NOMO-1 treated with DMSO at 0.1 percent for 48 hours (cell line): ENCODE results near the gene CFC1.
"Not testable (repeated sequence)": the region's sequence is repeated elsewhere in the genome, so short reads cannot be mapped to it uniquely, and the experiment has no call there.

Source experiments
- DNase-seq: peaks from one replicate; lab custom pipeline; 2025; ENCODE audit not compliant: unreplicated experiment; lab: John Stamatoyannopoulos, UW

The CFC1 gene

DNA sequence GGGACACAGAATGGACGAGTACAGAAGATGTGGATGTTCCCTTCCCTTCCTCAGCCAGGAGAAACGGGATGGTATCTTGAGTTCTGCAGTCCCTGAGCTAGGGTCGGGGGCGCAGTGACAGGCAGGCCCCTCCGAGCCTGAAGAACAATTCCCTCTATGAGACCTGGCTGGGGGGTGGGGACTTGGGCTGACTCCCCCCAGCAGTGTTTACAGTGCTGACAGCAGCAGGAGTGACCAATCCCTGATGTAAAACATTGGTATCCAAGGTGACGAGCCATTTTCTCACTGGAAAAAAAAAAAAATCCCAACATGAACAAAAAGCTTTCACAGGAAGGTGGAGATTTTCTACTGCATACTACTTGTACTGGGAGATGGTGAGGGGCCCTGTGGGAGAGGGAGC, at the start of gene CFC1:
Gene CFC1, minus strand, starts transcription at position 183 of the 400 bp plus-strand sequence. CDS start 288 bp downstream, outside the sequence.
- not testable (repeated sequence) for DNase-seq

- DNase-seq: not testable (repeated sequence)
Measured at GRCh38 chr2:130641688-130642087, 42.3 kb upstream of the CFC1 start.

GRCh38 chr2:130638973-130639372, 39.6 kb upstream of the CFC1 start:
- DNase-seq: not testable (repeated sequence)

GRCh38 chr2:130628784-130629475, 29.6 kb upstream of the CFC1 start:
- DNase-seq: not testable (repeated sequence)

GRCh38 chr2:130611140-130611539, 11.8 kb upstream of the CFC1 start, which contains the start of gene POTEJ:
Gene POTEJ (plus strand): TSS chr2:130611440. CDS start chr2:130611533, 93 bp downstream.
- DNase-seq: not testable (repeated sequence)

DNA sequence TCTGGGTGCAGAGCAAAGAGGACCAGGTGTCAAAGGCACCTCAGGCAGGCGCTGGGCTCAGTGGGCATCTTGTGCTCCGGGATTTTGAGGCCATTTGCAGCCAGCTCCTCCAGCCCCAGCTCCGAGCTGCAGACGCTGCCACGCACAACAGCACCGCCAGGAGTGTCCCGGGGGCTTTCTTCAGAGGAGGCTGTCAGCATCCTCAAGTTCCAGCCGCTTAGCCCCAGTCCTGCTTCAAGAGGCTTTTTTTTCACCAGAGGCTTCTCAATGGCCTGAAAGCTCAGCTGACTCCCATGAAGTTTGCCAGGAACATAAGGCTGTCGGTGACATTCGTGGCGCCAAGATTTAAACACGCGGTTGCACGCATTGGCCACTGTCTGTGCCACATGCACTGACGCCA, 11.1 kb upstream of the CFC1 start:
- DNase-seq: not testable (repeated sequence)

DNA sequence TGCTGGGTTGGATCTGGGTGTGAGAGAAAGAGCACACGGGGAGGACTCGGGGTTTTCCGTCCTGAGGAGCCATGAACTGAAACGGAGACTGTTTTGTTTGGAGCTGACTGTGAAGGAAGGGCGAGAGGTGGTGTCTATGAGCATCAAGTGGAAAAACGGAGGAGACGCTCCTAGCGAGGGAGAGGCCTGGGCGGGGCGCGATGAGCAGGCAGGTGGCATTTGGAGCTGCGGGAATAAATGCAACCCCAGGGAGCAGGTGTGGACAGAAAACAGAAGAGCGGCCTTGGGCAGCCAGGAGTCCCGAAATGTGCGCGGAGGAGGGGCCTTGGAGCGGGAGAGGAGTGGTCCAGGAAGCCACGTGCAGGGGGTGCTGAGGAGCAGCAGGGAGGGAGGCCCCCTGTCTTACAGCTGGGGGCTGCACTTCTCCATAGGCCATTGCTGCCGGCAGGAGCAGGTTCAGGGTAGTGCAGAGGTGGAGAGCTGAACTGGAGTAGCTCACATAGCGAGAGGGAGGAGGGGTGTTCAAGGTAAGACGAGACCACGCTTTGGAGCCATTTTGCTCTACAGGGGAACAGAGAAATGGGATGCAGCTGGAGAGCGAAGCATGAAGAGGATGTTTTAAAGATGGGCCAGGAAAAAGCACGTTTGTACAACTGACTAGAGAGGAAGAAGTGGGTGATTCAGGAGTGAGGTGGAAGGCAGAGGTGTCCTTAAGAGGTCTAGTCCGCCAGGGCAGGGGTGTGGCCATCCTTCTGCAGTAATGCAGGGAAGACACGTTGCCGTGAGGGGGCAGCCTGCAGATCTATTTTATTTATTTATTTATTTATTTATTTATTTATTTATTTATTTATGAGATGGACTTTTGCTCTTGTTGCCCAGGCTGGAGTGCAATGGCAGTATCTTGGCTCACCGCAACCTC, 9.9 kb upstream of the CFC1 start:
- DNase-seq: not testable (repeated sequence)

DNA sequence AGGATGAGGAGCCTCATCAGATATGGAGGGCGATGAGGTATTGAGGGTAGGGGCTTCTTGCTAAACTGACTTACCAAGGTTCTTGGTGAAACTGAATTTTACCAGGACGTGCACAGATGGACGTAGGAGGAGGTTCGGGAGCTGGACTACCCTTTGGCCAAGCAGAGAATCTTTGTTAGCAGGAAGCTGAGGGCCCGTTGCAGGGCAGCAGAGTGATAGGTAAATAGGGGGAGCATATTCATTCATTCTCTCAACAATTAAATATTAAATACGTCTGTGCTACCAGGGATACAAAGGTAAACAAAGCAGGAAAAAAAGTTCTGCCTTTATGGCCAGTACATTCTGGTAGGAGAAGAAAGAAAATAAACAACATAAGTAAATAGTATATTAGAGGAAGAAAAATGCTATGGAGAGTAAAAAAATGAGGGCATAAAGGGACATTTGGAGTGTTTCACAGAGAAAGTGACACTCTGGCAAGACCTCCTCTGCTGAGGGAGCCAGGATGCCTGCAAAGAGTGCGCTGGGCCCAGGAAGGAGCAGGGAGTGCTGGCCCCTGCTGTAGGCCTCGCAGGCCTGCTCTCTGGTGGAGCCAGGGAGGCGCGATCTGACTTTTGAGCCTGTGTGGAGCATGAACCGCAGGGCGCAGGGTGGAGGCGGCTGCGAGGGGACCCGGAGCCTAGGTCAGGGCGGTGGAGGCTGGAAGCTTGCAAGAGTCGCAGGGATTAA, 9.1 kb upstream of the CFC1 start:
- DNase-seq: not testable (repeated sequence)

GRCh38 chr2:130601648-130602302, 2.4 kb upstream of the CFC1 start:
- not testable (repeated sequence) for DNase-seq

DNA sequence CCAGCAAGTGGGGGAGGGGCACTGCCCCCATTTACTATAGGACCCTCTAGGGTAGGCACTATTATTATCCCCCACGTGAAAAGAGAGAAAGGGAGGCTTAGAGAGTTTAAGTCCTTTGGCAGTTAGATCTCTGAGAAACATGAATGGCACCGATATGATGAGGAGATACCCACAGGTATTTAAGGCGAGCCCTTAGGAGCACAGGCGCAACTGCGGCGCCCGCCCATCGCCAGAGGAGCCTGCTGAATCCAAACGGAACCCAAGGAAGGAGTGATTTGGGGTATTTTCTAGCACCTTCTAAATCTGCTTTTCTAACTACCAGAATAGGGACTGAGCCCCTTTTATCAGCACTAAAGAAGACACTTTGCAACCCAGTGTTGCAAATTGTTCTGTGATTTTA, 551 bp upstream of the CFC1 start:
- not testable (repeated sequence) for DNase-seq

DNA sequence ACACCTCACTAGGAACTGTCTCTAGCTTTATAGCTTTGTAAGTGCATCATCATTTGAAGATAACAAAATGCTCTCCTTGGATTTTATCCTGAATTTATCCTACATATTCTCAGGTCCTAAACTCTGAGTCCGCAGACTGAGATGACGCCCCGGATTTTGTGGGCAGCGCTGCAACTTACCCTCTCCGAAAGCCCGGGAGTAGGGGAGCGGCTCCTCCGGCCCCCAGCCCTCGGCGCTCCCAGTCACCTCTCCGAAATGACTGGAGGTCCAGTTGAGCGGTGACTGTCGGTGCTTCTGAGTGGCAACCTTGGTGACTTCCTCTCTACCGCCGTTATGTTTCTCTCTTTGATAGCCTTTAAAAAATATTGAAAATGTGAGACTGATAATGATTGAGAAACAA, 912 bp downstream of the CFC1 start:
- not testable (repeated sequence) for DNase-seq

- DNase-seq: not testable (repeated sequence)
Measured at GRCh38 chr2:130597994-130598393, 1.4 kb downstream of the CFC1 start.

- not testable (repeated sequence) for DNase-seq
Measured at GRCh38 chr2:130596757-130597156, 2.6 kb downstream of the CFC1 start.

DNA sequence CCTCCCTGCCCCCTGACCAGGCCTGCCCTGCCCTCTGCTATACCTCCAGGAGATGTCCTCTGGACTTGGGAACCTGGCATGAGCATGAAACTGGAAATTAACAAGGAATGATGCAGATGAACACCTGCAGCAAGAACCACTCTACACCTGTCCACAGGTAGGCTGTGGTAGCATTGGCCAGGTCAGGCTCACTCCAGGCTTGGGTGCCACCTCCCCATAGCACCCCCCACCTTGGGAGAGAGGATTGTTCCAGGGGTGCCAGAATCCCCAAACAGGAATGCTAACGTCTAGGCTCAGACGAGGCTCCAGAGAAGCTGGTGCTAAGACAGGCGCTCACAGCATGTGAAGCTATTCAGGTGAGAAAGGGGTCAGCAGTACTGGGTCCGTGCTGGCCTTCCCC, 5.4 kb downstream of the CFC1 start:
- DNase-seq: not testable (repeated sequence)

DNA sequence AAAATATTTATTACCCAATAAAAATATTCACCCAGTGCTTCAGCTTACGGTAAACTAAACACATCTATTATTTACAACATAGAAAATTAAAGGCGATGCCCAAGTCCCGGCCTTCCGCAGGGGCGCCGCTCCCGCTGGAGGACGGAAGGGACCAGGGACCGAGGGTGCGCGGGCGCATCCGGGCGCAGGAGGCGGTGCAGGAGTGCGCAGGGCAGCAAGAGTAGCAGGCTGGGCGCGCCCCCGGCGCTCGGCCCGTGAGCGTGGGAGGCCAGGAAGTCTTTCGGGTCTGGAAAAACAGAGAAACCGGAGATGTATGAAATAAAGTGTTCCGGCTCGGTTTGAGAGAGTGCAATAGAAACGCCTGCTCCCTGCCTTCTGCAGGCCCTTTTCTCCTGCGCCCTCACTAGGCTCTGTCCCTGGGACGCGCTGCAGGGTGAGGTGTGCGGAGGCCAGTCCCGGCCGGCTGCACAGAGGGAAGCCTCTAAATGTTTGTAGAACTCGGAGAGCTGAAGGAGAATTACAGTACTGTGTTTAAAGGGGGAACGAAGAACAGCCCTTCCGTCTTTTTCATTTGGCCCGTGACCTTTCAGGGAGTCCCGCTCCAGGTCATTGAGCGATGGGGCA, 6.5 kb downstream of the CFC1 start:
- not testable (repeated sequence) for DNase-seq

DNA sequence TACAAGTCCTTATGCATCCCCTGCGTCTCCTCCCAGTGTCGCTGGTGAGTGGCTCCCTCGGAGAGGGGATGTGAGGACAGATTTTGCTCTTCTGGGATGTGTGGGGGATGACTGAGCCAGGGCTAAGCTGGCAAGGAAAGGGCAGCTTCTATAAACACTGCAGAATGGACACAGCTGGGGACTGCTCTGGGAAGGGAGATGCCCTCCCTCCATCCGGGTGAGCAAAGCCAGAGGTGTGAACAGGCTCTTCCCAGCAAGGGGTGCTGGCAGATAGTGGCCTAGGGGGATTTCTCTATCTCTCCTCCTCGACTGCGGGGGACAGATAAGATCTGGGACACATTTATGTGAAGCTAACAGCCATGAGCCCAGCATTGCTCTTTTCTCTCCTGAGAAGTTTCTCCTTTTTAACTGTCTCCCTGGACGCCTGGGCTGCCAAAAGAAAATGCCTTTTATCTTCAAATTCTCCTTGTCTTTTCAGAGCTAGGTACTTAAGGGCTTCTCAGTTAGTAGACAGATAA, 8.5 kb downstream of the CFC1 start:
- DNase-seq: not testable (repeated sequence)

GRCh38 chr2:130590170-130590841, 9.1 kb downstream of the CFC1 start:
- not testable (repeated sequence) for DNase-seq

DNA sequence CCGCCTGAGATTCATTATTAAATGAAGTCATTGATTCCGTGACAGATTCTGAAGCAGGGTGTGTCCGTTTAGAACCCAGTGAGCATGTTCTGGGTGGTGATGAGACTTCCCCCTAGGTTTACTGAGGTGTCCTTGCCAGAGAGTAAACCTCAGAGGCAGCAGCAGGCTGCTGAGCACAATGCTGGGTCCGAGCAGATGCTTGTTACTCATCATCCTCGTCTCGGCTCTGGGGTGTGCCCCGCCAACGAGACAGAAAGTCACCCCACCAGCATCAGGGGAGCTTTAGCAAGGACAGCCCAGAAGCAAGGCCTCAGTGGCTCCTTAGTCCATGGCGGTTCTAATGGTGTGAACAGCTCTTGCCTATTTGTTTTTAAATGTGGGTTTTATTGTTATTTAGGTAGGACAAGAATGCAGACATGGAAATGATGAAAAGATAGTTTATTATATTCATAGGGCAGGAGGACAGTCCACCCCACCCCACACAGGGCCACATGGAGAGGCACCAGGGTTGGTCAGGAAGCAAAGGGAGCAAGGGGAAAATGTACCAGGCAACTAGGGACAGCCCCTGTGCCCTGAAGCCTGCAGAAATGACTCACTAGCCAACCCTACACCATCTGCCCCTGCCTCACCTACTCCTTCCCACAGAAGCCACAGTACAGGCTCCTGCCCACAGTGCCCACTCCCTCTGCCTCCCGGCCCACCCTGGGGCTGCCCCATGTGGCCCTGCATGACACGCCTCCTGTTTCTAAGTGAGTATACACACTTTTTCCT, 10.5 kb downstream of the CFC1 start:
- not testable (repeated sequence) for DNase-seq

- not testable (repeated sequence) for DNase-seq
Measured at GRCh38 chr2:130584726-130585125, 14.6 kb downstream of the CFC1 start.
